GM13977 (cell line): ENCODE data around the gene STX4.

Experiments
- DNase-seq: peaks from one replicate; pipeline ENCODE4 v3.0.0; 2012; ENCODE audit warnings: low spot score
- CTCF ChIP-seq: IDR thresholded peaks from 2 replicates; pipeline ENCODE4 v1.5.1; 2012; ENCODE audit warnings: mild to moderate bottlenecking, control low read depth; ENCODE audit not compliant: insufficient read depth; ENCODE audit errors: extremely low read depth, missing control alignments
- in situ Hi-C: fragments of 300-500 bp; cut with MboI; formaldehyde crosslinking; loops from one replicate; pipeline ENCODE4 v1.12.0; 2022; ENCODE audit warnings: low sequenced_read_pairs, low pct_unique_long_range_greater_than_20kb, mixed read lengths, inconsistent platforms; ENCODE audit not compliant: unreplicated experiment

STX4 gene

GRCh38 chr16:31043898-31044481 is 10.6 kb downstream of the STX4 start:
- no peak for TF ChIP-seq CTCF
- in situ Hi-C loops, result no loop called here
- no peak for DNase-seq

- in situ Hi-C loops, result no loop called here
- no peak for TF ChIP-seq CTCF
- DNase-seq, result no peak
Measured at GRCh38 chr16:31050280-31051030, 17.1 kb downstream of the STX4 start.

DNA sequence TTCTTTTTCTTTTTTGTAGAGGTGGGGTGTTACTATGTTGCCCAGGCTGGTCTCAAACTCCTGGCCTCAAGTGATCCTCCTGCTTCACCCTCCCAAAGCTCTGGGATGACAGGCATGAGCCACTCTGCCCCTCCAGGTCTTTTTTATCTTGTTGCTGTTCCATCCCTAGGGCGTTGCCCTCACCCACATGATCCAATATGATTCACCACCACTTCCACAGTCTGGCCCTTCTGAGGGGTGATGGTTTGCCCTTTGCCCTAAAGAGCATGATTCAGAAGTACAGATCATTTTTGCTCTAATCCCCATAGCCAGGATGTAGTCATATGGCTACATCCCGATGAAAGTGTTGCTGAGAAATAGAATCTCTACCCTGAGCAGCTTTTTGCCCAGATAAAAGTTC is 18.8 kb downstream of the STX4 start:
- DNase-seq, result no peak
- in situ Hi-C loops, result no loop called here
- TF ChIP-seq CTCF, result no peak

DNA sequence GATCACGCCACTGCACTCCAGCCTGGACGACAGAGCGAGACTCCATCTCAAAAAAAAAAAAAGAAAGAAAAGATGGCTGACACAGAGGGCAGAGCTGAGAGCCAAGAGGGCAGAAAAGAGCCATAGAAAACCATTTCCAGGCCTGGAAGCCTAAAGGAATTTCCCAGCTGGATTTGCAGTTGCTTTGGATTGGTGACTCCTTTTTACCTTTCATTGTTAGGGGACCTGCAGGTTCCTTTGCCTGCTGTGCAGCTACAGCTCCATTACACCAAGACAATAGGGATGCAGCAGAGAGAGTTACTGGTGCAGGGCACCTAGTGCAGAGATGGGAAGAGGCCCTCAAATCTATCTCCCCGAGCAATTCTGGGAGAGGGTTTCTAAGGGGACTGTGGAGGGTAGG is 22.3 kb downstream of the STX4 start:
- in situ Hi-C loops, result no loop called here
- no peak for TF ChIP-seq CTCF
- no peak for DNase-seq

DNA sequence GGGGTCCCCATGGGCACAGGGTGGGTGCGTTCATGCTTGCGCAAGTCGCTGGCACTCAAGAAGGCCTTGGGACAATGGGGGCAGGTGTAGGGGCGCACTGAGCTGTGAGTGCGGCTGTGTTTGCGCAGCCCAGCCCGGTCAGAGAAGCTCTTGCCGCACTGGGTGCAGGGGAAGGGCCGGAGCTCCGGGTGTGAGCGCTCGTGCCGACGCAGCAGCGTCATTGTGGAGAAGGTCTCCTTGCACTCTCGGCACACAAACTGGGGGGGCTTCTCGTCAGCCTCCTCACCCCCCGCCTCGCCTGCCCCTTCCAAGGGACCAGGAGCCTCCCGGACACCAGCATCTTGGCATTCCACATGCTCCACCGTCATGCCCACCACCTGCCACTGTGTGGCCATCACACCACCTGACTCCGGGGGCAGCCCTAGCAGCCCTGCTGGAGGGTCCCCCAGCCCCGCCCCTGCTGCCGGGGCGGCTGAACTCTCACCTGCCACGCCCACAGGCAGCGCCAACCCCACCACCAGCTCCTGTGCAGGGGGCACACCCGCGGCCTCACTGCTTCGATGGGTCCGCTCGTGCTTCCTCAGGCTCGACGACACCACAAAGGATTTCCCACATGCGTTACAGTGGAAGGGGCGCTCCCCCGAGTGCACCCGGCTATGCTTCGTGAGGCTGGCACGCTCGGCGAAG is 27.9 kb downstream of the STX4 start:
- in situ Hi-C loops, result no loop called here
- no peak for TF ChIP-seq CTCF
- DNase-seq, result no peak

DNA sequence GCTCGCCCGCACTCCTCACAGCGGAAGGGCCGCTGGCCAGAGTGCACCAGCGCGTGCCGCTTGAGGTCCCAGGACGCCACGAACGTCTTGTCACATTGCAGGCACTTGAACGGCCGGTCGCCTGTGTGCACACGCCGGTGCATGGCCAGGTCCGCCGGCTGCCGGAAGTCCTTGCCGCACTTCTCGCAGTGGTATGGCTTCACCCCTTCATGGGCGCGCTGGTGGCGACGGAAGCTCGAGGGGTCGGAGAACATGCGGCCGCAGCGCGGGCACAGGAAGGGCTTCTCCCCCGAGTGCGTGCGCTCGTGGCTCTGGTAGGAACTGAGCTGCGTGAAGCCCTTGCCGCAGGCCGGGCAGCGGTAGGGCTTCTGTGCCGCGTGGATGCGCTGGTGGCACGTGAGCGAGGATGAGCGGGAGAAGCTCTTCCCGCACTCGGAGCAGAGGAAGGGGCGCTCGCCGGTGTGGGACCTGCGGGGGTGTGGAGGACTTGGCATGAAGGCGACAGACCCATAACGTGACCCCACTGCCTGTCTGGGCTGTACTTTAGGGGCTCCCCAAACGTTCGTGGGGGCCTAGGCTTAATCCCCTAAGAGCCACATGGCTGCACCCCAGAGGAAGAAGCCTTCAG is 28.6 kb downstream of the STX4 start:
- TF ChIP-seq CTCF, result no peak
- in situ Hi-C loops, result no loop called here
- no peak for DNase-seq
